ENCODE measurements around the gene C22orf39.

Gene C22orf39

GRCh38 chr22:19424186-19424500 lies 23.4 kb downstream of the C22orf39 start:
- no peak for DNase-seq

GRCh38 chr22:19422440-19423301 lies 24.8 kb downstream of the C22orf39 start:
- DNase-seq, result no peak

- DNase-seq, result no peak
These were observed 27.2 kb downstream of the C22orf39 start for GRCh38 chr22:19420321-19420720.

DNA sequence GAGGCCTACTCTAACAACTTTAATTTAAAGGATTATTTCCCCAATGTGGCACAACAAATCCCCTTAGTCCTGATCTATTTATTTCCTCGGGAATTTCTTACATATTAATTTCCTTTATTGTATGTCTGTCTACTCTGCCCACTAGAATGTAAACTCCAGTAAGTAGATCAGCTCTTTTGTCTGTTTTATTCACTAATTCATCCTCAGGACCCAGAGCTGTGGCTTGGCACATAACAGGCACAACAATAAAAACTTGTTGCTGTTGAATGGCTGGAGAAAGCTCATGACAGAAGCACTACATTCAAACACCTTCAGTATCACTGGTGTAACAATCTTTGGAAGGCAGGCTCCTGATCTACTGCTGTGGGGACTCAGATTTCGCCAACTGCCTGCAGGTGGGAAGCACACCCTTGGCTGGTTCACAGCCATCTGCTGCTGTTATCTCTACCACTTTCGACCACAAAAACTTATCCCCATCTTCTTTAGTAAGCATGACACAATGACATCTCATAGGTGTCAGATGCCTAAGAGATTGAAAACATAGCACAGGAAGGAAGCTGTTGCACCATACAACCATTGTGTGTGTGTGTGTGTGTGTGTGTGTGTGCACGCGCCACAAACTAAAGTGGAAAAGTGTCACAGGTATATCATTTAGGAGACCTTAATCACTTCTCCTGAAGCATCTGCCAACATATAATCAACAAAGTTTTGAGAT lies 27.9 kb downstream of the C22orf39 start:
- DNase-seq, result peak; percentile 65

- no peak for DNase-seq
These were observed 28.4 kb downstream of the C22orf39 start for GRCh38 chr22:19419086-19419463.

- DNase-seq, result no peak
These were observed 34.6 kb downstream of the C22orf39 start for GRCh38 chr22:19412923-19413322.

DNA sequence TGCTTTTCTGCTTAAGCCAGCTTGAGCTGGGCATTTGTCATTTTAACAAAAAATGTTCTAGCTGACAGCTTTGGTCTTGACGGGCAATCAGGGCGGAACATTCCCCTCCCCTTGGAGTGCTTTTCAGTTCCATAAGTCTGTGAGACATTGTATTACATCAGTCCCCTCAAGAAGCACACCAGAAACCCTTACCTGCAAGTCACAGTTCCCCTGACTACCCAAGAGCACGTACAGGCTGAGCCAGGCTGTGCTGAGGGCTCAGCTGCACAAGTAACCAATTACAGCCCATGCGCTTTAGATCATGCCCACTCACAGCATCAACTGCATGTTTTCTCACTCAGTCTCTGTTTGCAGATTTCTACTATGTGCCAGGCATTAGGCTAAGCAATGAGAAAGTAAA lies 35.0 kb downstream of the C22orf39 start:
- no peak for DNase-seq

GRCh38 chr22:19411690-19412045 lies 35.8 kb downstream of the C22orf39 start:
- DNase-seq, result no peak

GRCh38 chr22:19410941-19411689 lies 36.4 kb downstream of the C22orf39 start:
- no peak for DNase-seq

DNA sequence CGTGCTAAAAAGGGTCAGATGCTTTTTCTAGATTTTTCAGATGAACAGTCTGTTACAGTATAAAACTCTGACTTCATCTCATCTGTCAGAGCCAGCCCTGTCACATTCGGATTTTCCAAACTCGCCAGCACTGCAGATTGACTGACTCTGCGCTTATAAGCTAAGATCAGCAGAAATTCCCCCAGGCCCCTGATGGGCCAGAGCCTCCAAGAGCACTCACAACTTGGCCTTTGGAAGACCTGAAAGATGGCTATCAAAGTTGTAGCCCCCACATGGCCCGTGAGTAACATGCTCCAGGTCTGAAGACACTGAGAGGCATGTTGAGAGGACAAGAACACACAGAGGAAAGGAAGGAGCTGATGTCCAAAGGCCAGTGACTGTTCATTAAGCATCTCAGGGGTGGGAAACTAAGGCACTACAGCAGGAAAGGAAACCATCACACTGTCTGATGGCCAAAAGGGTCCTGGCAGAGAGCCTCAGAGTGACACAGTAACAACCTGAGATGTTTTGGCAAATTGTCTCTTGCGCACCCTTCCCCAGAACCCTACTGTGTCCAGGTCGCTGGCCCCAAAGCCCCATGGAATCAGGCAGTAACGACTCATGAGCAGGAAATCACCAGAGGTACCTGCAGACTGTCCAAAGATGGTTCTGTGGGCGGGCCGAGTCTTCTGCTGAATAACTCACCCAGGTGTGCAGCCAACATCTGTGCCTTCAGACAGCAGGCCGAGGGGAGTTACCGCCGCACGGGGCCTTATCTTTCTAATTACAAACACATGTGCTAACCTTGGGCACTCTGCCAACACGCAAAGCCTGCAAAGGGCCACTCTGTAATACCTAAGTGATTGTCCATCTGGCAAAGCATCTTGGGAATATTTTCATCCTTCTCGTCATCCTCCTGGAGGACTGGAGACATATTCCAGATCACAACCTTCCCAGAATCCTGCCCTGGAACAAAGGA lies 39.6 kb downstream of the C22orf39 start:
- DNase-seq, result no peak

GRCh38 chr22:19406846-19407245 lies 40.7 kb downstream of the C22orf39 start:
- DNase-seq, result no peak

- no peak for DNase-seq
These were observed 41.2 kb downstream of the C22orf39 start for GRCh38 chr22:19406281-19406811.

GRCh38 chr22:19405652-19406051 lies 41.9 kb downstream of the C22orf39 start:
- DNase-seq, result no peak

- no peak for DNase-seq
These were observed 42.4 kb downstream of the C22orf39 start for GRCh38 chr22:19405133-19405532.

- DNase-seq, result no peak
These were observed 42.8 kb downstream of the C22orf39 start for GRCh38 chr22:19404676-19405075.

GRCh38 chr22:19402642-19403191 lies 44.8 kb downstream of the C22orf39 start:
- DNase-seq, result no peak

DNA sequence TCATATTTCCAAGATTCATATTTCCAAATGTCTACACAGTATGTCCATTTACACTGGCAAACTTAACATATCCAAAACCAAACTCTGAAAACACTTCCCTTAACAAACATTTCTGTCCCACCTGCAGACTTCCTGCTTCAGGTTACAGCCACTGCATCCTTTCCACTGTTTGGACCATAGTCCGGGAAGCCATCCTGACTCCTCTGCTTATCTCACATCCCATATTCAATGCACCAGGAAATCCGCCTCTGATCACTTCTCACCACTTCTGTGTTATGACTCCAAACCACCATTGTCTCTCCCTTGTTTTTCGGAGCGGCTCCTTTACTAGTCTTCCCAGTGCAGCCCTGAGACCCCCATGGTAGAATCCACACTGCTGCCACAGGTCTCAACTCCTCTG lies 46.0 kb downstream of the C22orf39 start:
- no peak for DNase-seq

DNA sequence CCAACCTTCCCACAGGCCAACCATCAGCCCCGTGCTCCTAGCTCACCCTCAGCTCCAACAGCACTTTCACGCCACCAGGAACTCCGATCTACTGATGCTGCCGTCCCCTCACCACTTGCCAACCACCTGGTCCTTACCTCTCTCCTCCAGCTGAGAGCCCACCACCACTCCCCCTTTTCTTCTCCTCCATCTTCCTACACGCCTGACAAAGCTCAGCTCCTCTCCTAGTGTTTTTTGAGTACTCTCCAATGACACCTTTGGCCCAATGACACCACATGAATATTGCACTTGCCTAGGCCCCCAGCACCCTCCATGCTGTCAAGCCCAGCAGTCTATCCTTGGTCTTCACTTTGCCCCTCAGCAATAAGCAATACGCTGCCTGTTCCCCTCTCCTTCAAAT lies 46.6 kb downstream of the C22orf39 start:
- no peak for DNase-seq

GRCh38 chr22:19398652-19399051 lies 48.9 kb downstream of the C22orf39 start:
- no peak for DNase-seq

GRCh38 chr22:19398206-19398605 lies 49.3 kb downstream of the C22orf39 start:
- DNase-seq, result no peak

DNA sequence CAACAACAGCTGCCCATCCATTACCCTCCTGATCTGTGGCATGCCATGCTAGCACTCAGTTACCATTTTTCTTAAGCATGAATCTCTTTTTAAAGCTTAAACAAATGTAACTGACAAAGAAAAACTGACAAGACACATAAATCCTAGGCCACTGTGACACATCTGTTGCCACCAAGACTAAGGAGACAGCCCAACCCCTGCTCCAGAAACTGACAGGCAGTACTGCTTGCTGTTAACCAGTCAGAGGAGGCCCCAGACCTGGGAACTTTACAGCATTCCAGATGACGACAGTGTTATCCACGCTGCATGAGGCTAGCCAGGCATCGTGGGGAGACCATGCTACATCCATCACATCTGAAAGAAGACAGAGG lies 49.8 kb downstream of the C22orf39 start:
- DNase-seq, result no peak
